Fibroblast of skin of scalp (primary cell): ENCODE measurements around the gene HSFX2. TPM values are rescaled to one million over a fixed set of nuclear protein-coding genes. Genes with fewer than 3 reads are reported as not detected.
A peak's percentile ranks its signal among the peaks of the same experiment; 100 is the strongest.
"Not testable (repeated sequence)": the region's sequence is repeated elsewhere in the genome, so short reads cannot be mapped to it uniquely, and the experiment has no call there.

ENCODE experiments used
- DNase-seq: peaks from one replicate; pipeline ENCODE4 v3.0.0-alpha.2; 2013
- polyA plus RNA-seq, 2 experiments: library from polyadenylated mRNA; unstranded; fragments of 120-200 nt; gene quantifications; one replicate each; pipeline ENCODE4 v1.2.1, GENCODE V29; 2013; ENCODE audit not compliant: insufficient read length in 2 of 2

HSFX2 gene
- 0.16 TPM for polyA plus RNA-seq (2013, experiment 1 of 2; ENCODE audit: insufficient read length)
- 0.30 TPM for polyA plus RNA-seq (2013, experiment 2 of 2; ENCODE audit: insufficient read length)

- not testable (repeated sequence) for DNase-seq
Measured at GRCh38 chrX:149595214-149595613, at the start of gene HSFX2. Gene HSFX2 (minus strand): TSS chrX:149595314. CDS start chrX:149594700, 614 bp downstream.

- DNase-seq = no peak
Measured at GRCh38 chrX:149643496-149643895, 48.4 kb upstream of the HSFX2 start.

GRCh38 chrX:149641835-149642234, 46.7 kb upstream of the HSFX2 start:
- peak; percentile 60 for DNase-seq

GRCh38 chrX:149641432-149641831, 46.3 kb upstream of the HSFX2 start:
- DNase-seq = no peak

- DNase-seq = no peak
Measured at GRCh38 chrX:149639568-149639967, 44.5 kb upstream of the HSFX2 start.

- peak; percentile 47 for DNase-seq
Measured at GRCh38 chrX:149638860-149639259, 43.7 kb upstream of the HSFX2 start.

- no peak for DNase-seq
Measured at GRCh38 chrX:149633511-149633910, 38.4 kb upstream of the HSFX2 start.

GRCh38 chrX:149631234-149632165, 36.4 kb upstream of the HSFX2 start, which contains the start of gene TMEM185A:
Gene TMEM185A (minus strand): TSS chrX:149631792. CDS start chrX:149631580, 212 bp downstream.
- DNase-seq = peak; percentile 68

GRCh38 chrX:149630681-149631233, 35.6 kb upstream of the HSFX2 start:
- peak; percentile 41 for DNase-seq

GRCh38 chrX:149629730-149630387, 34.7 kb upstream of the HSFX2 start:
- DNase-seq = no peak

GRCh38 chrX:149628768-149629167, 33.7 kb upstream of the HSFX2 start:
- DNase-seq = no peak

GRCh38 chrX:149628280-149628679, 33.2 kb upstream of the HSFX2 start:
- no peak for DNase-seq

- DNase-seq = not testable (repeated sequence)
Measured at GRCh38 chrX:149626829-149627228, 31.7 kb upstream of the HSFX2 start.

- not testable (repeated sequence) for DNase-seq
Measured at GRCh38 chrX:149619662-149620061, 24.5 kb upstream of the HSFX2 start.

GRCh38 chrX:149618871-149619270, 23.8 kb upstream of the HSFX2 start:
- DNase-seq = no peak

GRCh38 chrX:149611623-149612175, 16.6 kb upstream of the HSFX2 start:
- DNase-seq = no peak

GRCh38 chrX:149610511-149610910, 15.4 kb upstream of the HSFX2 start:
- no peak for DNase-seq

GRCh38 chrX:149607699-149608098, 12.6 kb upstream of the HSFX2 start:
- no peak for DNase-seq

GRCh38 chrX:149605248-149605885, 10.3 kb upstream of the HSFX2 start:
- DNase-seq = not testable (repeated sequence)

GRCh38 chrX:149598603-149599002, 3.5 kb upstream of the HSFX2 start:
- not testable (repeated sequence) for DNase-seq

GRCh38 chrX:149595943-149596342, 829 bp upstream of the HSFX2 start:
- DNase-seq = not testable (repeated sequence)

- DNase-seq = not testable (repeated sequence)
Measured at GRCh38 chrX:149590993-149591392, 4.1 kb downstream of the HSFX2 start.
